ENCODE measurements around the gene STAM. TPM values are rescaled to one million over a fixed set of nuclear protein-coding genes. Genes with fewer than 3 reads are reported as not detected.

Gene STAM
- total RNA-seq, 1 experiment from 2014 or later = 29.3 TPM

DNA sequence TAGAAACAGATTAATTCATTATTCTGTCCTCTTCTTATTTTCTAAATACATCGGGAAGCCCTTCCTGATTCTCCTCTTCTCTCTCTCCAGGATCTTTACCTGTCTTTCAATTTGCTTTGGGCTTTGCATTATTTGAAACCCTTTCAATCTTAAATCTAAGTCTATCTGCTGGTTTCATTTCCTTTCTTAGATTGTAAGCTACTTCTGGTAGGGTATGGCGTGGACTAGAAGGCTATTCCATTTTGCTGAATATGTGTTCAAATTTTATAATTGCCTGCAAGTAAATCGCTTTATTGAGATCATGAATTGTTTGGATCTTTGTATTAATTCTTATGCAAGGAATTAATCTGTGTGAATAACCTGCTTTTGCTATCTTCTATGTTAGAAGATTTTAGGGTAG, 11.1 kb downstream of the STAM start:
- Histone ChIP-seq H3K9ac (ENCODE audit: extremely low read depth, insufficient read length, low read length) (no peak overlapping the region), H2BK15ac (ENCODE audit: low read depth, low read length) (no peak overlapping the region), H2BK120ac (ENCODE audit: low read depth, low read length, poor library complexity, severe bottlenecking) (no peak overlapping the region), H2BK5ac (ENCODE audit: insufficient read length, low read length) (no peak overlapping the region), H4K8ac (replicated peaks; ENCODE audit: insufficient read length, low read depth, low read length) (no peak overlapping the region), H4K20me1 (ENCODE audit: control insufficient read depth, insufficient read depth, insufficient read length) (no peaks in the 10 kb centered on the region), H2AK5ac (ENCODE audit: insufficient read length, low read length) (no peak overlapping the region), H3K23me2 (ENCODE audit: insufficient read length, low read depth, low read length, poor library complexity, severe bottlenecking) (no peaks in the 10 kb centered on the region), H3K14ac (ENCODE audit: insufficient read depth, low read length) (no peak overlapping the region), H2BK12ac (ENCODE audit: insufficient read length, low read depth, low read length) (no peak overlapping the region), H4K91ac (ENCODE audit: insufficient read length, low read depth, low read length) (no peak overlapping the region), H3T11ph (ENCODE audit: low read length) (no peak overlapping the region), H3K79me2 (ENCODE audit: insufficient read depth, low read length) (peaks cover 27% of the 10 kb centered on the region; the same call in 1 of the 2 replicates), H3K4me1 (ENCODE audit: insufficient read depth, low read length) (peaks cover 3% of the 10 kb centered on the region; the same call in 1 of the 2 replicates), H3K4ac (ENCODE audit: low read depth, low read length) (no peak overlapping the region), H3K4me2 (ENCODE audit: insufficient read depth, insufficient read length, low read length) (no peak overlapping the region), H3K9me3 (ENCODE audit: control insufficient read depth, low read depth, low read length) (peaks cover 13% of the 10 kb centered on the region), H3K27ac (ENCODE audit: insufficient read length, low read depth, low read length) (no peak overlapping the region), H2AFZ (ENCODE audit: low read length) (no peak overlapping the region), H4K5ac (ENCODE audit: insufficient read length, low read depth, low read length) (no peak overlapping the region), H3K18ac (ENCODE audit: insufficient read length, low read depth, low read length) (no peak overlapping the region), H3K23ac (ENCODE audit: insufficient read length, low read depth, low read length) (no peak overlapping the region), H3K56ac (ENCODE audit: insufficient read length, low read depth, low read length) (no peak overlapping the region), H3K27me3 (ENCODE audit: insufficient read depth, low read length) (no peaks in the 10 kb centered on the region), H2BK20ac (ENCODE audit: low read depth, low read length, poor library complexity, severe bottlenecking) (no peak overlapping the region), H3K79me1 (ENCODE audit: insufficient read depth, low read depth, low read length, poor library complexity, severe bottlenecking) (peaks cover 6% of the 10 kb centered on the region)
- no peak for DNase-seq
- peaks cover 25 to 54% of the 10 kb centered on the region in 2 experiments for H3K4me1 Mint-ChIP-seq
- WGBS (ENCODE audit: extremely low coverage, insufficient read length, low lambda C conversion rate) = no CpG with 5 or more reads among the region's 3 CpGs
- peaks cover 35 to 51% of the 10 kb centered on the region in 2 experiments for H3K9me3 Mint-ChIP-seq
- H3K27me3 Mint-ChIP-seq (ENCODE audit: low read depth) = no peaks in the 10 kb centered on the region
- TF ChIP-seq CTCF (conservative IDR thresholded peaks at IDR 0.05) = no peak
- peaks cover 19 to 72% (median 44%) of the 10 kb centered on the region in 3 experiments for H3K36me3 Mint-ChIP-seq (ENCODE audit: insufficient read depth in 1 of 3, low read depth in 3 of 3)
- no peak overlapping the region for H3K4me3 Mint-ChIP-seq
- H3K27ac Mint-ChIP-seq = no peak overlapping the region

Measured in H9 (cell line).